PFSK-1 (cell line): ENCODE data around the gene TPRG1.

ENCODE experiments used
- FOXP2 ChIP-seq: optimal IDR thresholded peaks from 2 replicates; pipeline ENCODE3; 2011; ENCODE audit warnings: borderline replicate concordance, control low read depth, inconsistent platforms; ENCODE audit not compliant: insufficient read depth; ENCODE audit errors: extremely low read length, extremely low read depth
- POLR2AphosphoS5 ChIP-seq: IDR thresholded peaks from 2 replicates; pipeline ENCODE4 v1.6.1; 2012; ENCODE audit warnings: low read depth, mild to moderate bottlenecking, control low read depth, low read length, moderate library complexity
- REST ChIP-seq, 2 experiments: IDR thresholded peaks; 2 replicates each; pipeline versions ENCODE4 v1.6.1 to v1.8.0; 2011 to 2012; ENCODE audit warnings: low read depth in 2 of 2, low read length in 2 of 2, control low read depth in 1 of 2, inconsistent platforms in 1 of 2, mild to moderate bottlenecking in 1 of 2, moderate library complexity in 1 of 2; ENCODE audit not compliant: insufficient read depth in 1 of 2
- SIN3A ChIP-seq: IDR thresholded peaks from 2 replicates; pipeline ENCODE4 v1.6.1; 2012; ENCODE audit warnings: mild to moderate bottlenecking, low read length, moderate library complexity, borderline replicate concordance; ENCODE audit not compliant: insufficient read depth
- TAF1 ChIP-seq: IDR thresholded peaks from 2 replicates; pipeline ENCODE4 v1.6.1; 2012; ENCODE audit warnings: low read length, control low read depth, borderline replicate concordance; ENCODE audit not compliant: insufficient read depth

The TPRG1 gene

GRCh38 chr3:189168711-189169110, 3.1 kb upstream of the TPRG1 start:
- no peak for TF ChIP-seq FOXP2
- no peak for TF ChIP-seq SIN3A
- no peak for TF ChIP-seq POLR2AphosphoS5
- TF ChIP-seq TAF1 = no peak
- no peak for TF ChIP-seq REST (IDR thresholded peaks at IDR 0.05; ENCODE audit: insufficient read depth in 1 of 2, low read depth in 2 of 2, low read length in 2 of 2)

GRCh38 chr3:189169728-189170127, 2.0 kb upstream of the TPRG1 start:
- TF ChIP-seq SIN3A = no peak
- TF ChIP-seq FOXP2 = no peak
- TF ChIP-seq REST (IDR thresholded peaks at IDR 0.05; ENCODE audit: insufficient read depth in 1 of 2, low read depth in 2 of 2, low read length in 2 of 2) = no peak
- TF ChIP-seq TAF1 = no peak
- no peak for TF ChIP-seq POLR2AphosphoS5

- TF ChIP-seq SIN3A = no peak
- no peak for TF ChIP-seq TAF1
- TF ChIP-seq POLR2AphosphoS5 = no peak
- no peak for TF ChIP-seq REST (IDR thresholded peaks at IDR 0.05; ENCODE audit: insufficient read depth in 1 of 2, low read depth in 2 of 2, low read length in 2 of 2)
- no peak for TF ChIP-seq FOXP2
Measured at GRCh38 chr3:189170559-189170958, 1.2 kb upstream of the TPRG1 start.

GRCh38 chr3:189172668-189173419, 1.1 kb downstream of the TPRG1 start:
- TF ChIP-seq SIN3A (no peak), POLR2AphosphoS5 (no peak), FOXP2 (no peak), TAF1 (no peak), REST (IDR thresholded peaks at IDR 0.05; ENCODE audit: insufficient read depth in 1 of 2, low read depth in 2 of 2, low read length in 2 of 2) (no peak)

GRCh38 chr3:189184566-189184965, 12.8 kb downstream of the TPRG1 start:
- TF ChIP-seq POLR2AphosphoS5 = no peak
- no peak for TF ChIP-seq FOXP2
- TF ChIP-seq REST (IDR thresholded peaks at IDR 0.05; ENCODE audit: insufficient read depth in 1 of 2, low read depth in 2 of 2, low read length in 2 of 2) = no peak
- no peak for TF ChIP-seq TAF1
- no peak for TF ChIP-seq SIN3A
